Kidney (tissue), 14 donors: Measurements from ENCODE around the gene RSPO1. TPM values are rescaled to one million over a fixed set of nuclear protein-coding genes. Genes with fewer than 3 reads are reported as not detected.

ENCODE experiments used
- DNase-seq, 5 donors: peaks; one replicate each; pipeline ENCODE4 v3.0.0-alpha.2; 2013 to 2020
- FAIRE-seq: peaks from 2 replicates; lab custom pipeline; 2012; peaks lifted over from hg19 to GRCh38; lab: Jason Lieb, UNC
- H3K27ac ChIP-seq, 2 donors: one replicate each; pipeline ENCODE4 v1.7.0; 2013; ENCODE audit warnings: low read depth in 2 of 2, low read length in 2 of 2, inconsistent platforms in 1 of 2
- H3K27me3 ChIP-seq: one replicate; pipeline ENCODE4 v1.7.1; 2013; ENCODE audit warnings: low read length, inconsistent platforms; ENCODE audit not compliant: control insufficient read depth, insufficient read depth
- H3K36me3 ChIP-seq, 3 donors: one replicate each; pipeline versions ENCODE4 v1.7.0 to v1.7.1; 2013; ENCODE audit warnings: low read length in 3 of 3, control low read depth in 1 of 3, inconsistent platforms in 1 of 3; ENCODE audit not compliant: insufficient read depth in 3 of 3, control insufficient read depth in 2 of 3
- H3K4me1 ChIP-seq, 3 donors: one replicate each; pipeline versions ENCODE4 v1.7.0 to v1.7.1; 2013; ENCODE audit warnings: low read length in 3 of 3, inconsistent platforms in 1 of 3, low read depth in 1 of 3; ENCODE audit not compliant: control insufficient read depth in 2 of 3, insufficient read depth in 2 of 3
- H3K4me3 ChIP-seq, 3 donors: one replicate each; pipeline versions ENCODE4 v1.7.0 to v1.8.1; 2013; ENCODE audit warnings: low read length in 3 of 3, control low read depth in 1 of 3, inconsistent platforms in 1 of 3
- H3K9ac ChIP-seq, 3 donors: one replicate each; pipeline versions ENCODE4 v1.7.0 to v1.7.1; 2013; ENCODE audit warnings: low read length in 3 of 3, control low read depth in 1 of 3, inconsistent platforms in 1 of 3
- H3K9me3 ChIP-seq, 3 donors: one replicate each; pipeline versions ENCODE4 v1.7.0 to v1.7.1; 2013; ENCODE audit warnings: low read length in 3 of 3, control low read depth in 1 of 3, inconsistent platforms in 1 of 3; ENCODE audit not compliant: control insufficient read depth in 2 of 3, insufficient read depth in 1 of 3
- intact Hi-C: fragments of 100-400 bp; cut with DNase I; formaldehyde crosslinking; loops from one replicate; pipeline ENCODE4 v1.11.1; 2022
- polyA plus RNA-seq: library from polyadenylated mRNA; stranded (reverse); fragments of 350-450 nt; fragmentation: Illumina TruSeq; extraction: RNeasy Lipid Tissue Mini Kit (QIAGEN cat#74804); gene quantifications from one replicate; pipeline ENCODE4 v1.2.3, GENCODE V29; 2014; ENCODE audit warnings: low read depth, low replicate concordance; ENCODE audit not compliant: insufficient read depth
- total RNA-seq: library from RNA; stranded (reverse); fragmentation: NEBNext Ultra II Directional; extraction: Animal tissue kit (Norgen Biotek cat#: 25700); gene quantifications from one replicate; pipeline ENCODE4 v1.2.1, GENCODE V29; 2021
- TF ChIP-seq, protein P1 (sequence below): IDR thresholded peaks from 3 replicates; pipeline ENCODE4 v1.5.1; 2012; ENCODE audit warnings: mild to moderate bottlenecking, moderate library complexity, borderline replicate concordance; ENCODE audit not compliant: insufficient read depth; ENCODE audit errors: extremely low read depth
- donor health status: control.
- donor health status: control.
- donor health status: control.
- donor health status: control.
- donor health status: control.
- donor health status: DM: yes; HTN: yes; CAD: no.
- donor health status: Normal renal cell carcinoma (clear cell type).

Gene RSPO1
- total and polyA plus RNA-seq, 2 donors from 2014 or later: 0.19 to 0.26 TPM

DNA sequence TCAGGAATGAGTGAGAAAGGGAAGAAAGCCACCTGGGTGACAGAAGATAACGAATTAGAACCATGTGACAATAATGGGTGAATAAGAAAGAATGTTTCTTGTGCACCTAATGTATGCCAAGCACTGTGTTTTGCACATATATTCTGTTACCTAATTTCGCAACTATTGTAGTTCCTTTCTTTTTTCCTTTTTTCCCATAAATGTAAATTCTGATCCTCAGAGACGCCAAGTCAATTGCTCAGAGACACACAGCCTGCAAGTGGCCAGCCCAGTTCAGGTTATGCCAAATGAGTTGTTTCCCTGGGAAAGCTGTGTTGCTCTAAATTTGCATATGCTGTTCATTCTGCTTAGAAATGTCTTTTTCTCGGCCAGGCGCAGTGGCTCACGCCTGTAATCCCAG lies 1.7 kb upstream of the RSPO1 start:
- Histone ChIP-seq H3K9ac (no peak overlapping the region), H3K4me1 (no peaks in the 10 kb centered on the region), H3K27ac (no peak overlapping the region), H3K9me3 (peaks cover 0 to 4% (median 4%) of the 10 kb centered on the region in 3 donors), H3K36me3 (no peaks in the 10 kb centered on the region), H3K4me3 (no peak overlapping the region), H3K27me3 (peaks cover 26% of the 10 kb centered on the region)
- TF ChIP-seq, protein P1, sequence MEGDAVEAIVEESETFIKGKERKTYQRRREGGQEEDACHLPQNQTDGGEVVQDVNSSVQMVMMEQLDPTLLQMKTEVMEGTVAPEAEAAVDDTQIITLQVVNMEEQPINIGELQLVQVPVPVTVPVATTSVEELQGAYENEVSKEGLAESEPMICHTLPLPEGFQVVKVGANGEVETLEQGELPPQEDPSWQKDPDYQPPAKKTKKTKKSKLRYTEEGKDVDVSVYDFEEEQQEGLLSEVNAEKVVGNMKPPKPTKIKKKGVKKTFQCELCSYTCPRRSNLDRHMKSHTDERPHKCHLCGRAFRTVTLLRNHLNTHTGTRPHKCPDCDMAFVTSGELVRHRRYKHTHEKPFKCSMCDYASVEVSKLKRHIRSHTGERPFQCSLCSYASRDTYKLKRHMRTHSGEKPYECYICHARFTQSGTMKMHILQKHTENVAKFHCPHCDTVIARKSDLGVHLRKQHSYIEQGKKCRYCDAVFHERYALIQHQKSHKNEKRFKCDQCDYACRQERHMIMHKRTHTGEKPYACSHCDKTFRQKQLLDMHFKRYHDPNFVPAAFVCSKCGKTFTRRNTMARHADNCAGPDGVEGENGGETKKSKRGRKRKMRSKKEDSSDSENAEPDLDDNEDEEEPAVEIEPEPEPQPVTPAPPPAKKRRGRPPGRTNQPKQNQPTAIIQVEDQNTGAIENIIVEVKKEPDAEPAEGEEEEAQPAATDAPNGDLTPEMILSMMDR: no peak
- intact Hi-C loops: no loop called here
- FAIRE-seq (no peak), DNase-seq (no peak)

- intact Hi-C loops: no loop called here
- H3K27me3 ChIP-seq: peaks cover 28% of the 10 kb centered on the region
Observed at GRCh38 chr1:37634992-37635902, 555 bp upstream of the RSPO1 start.

GRCh38 chr1:37633938-37634243 lies 801 bp downstream of the RSPO1 start:
- H3K9ac ChIP-seq: no peak overlapping the region
- no peak overlapping the region for H3K4me3 ChIP-seq
- intact Hi-C loops: no loop called here
- TF ChIP-seq, protein P1: no peak
- peaks cover 28% of the 10 kb centered on the region for H3K27me3 ChIP-seq
- no peaks in the 10 kb centered on the region for H3K9me3 ChIP-seq
- peak in 4 of 5 donors; percentile 38 to 54 (median 50) for DNase-seq
- no peak overlapping the region for H3K27ac ChIP-seq
- H3K36me3 ChIP-seq: no peaks in the 10 kb centered on the region
- no peak for FAIRE-seq
- H3K4me1 ChIP-seq: no peaks in the 10 kb centered on the region

More at GRCh38 chr1:37634992-37635902, 555 bp upstream of the RSPO1 start:
- DNase-seq (no peak), FAIRE-seq (no peak)
- Histone ChIP-seq H3K4me3 (no peak overlapping the region), H3K9ac (no peak overlapping the region), H3K36me3 (no peaks in the 10 kb centered on the region), H3K9me3 (no peaks in the 10 kb centered on the region), H3K4me1 (no peaks in the 10 kb centered on the region), H3K27ac (no peak overlapping the region)
- TF ChIP-seq, protein P1: no peak
